HUES6 (cell line): ENCODE measurements around the gene ZNF444.
A peak's percentile ranks its signal among the peaks of the same experiment; 100 is the strongest.

Experiments
- H3K27ac ChIP-seq: 2 replicates; pipeline ENCODE4 v1.7.0; 2013; ENCODE audit warnings: low read depth, mild to moderate bottlenecking, low read length, inconsistent platforms
- H3K27me3 ChIP-seq: 2 replicates; pipeline ENCODE4 v1.6.1; 2013; ENCODE audit warnings: low read length; ENCODE audit not compliant: control insufficient read depth, insufficient read depth
- H3K36me3 ChIP-seq: 2 replicates; pipeline ENCODE4 v1.6.1; 2013; ENCODE audit warnings: low read length; ENCODE audit not compliant: control insufficient read depth, insufficient read depth
- H3K4me1 ChIP-seq: 2 replicates; pipeline ENCODE4 v1.6.1; 2013; ENCODE audit warnings: low read length; ENCODE audit not compliant: control insufficient read depth, insufficient read depth
- H3K4me3 ChIP-seq: 2 replicates; pipeline ENCODE4 v1.5.1; 2013; ENCODE audit warnings: low read depth, low read length
- H3K9ac ChIP-seq: one replicate; pipeline ENCODE4 v1.6.1; 2013; ENCODE audit warnings: mild to moderate bottlenecking, low read length
- H3K9me3 ChIP-seq: 2 replicates; pipeline ENCODE4 v1.6.1; 2013; ENCODE audit warnings: low read depth, low read length; ENCODE audit not compliant: control insufficient read depth, insufficient read depth

The ZNF444 gene

GRCh38 chr19:56108447-56109195 lies 32.5 kb upstream of the ZNF444 start:
- no peak overlapping the region for H3K9ac ChIP-seq

GRCh38 chr19:56109226-56109625 lies 31.9 kb upstream of the ZNF444 start:
- no peak overlapping the region for H3K9ac ChIP-seq
- peaks cover 69% of the 10 kb centered on the region for H3K4me1 ChIP-seq
- no peaks in the 10 kb centered on the region for H3K27me3 ChIP-seq

More at GRCh38 chr19:56108447-56109195, 32.5 kb upstream of the ZNF444 start:
- Histone ChIP-seq H3K27ac (no peak overlapping the region), H3K36me3 (no peaks in the 10 kb centered on the region; the same call in 1 of the 2 replicates), H3K4me3 (no peak overlapping the region; the same call in 1 of the 2 replicates), H3K9me3 (no peaks in the 10 kb centered on the region), H3K27me3 (no peaks in the 10 kb centered on the region), H3K4me1 (peaks cover 66% of the 10 kb centered on the region)

GRCh38 chr19:56110515-56111448 lies 30.3 kb upstream of the ZNF444 start:
- peak overlapping the region; percentile 13; the same call in 1 of the 2 replicates for H3K27ac ChIP-seq
- peaks cover 3% of the 10 kb centered on the region; the same call in 1 of the 2 replicates for H3K36me3 ChIP-seq
- peaks cover 77% of the 10 kb centered on the region for H3K4me1 ChIP-seq
- H3K4me3 ChIP-seq, result peak overlapping the region; percentile 10; the same call in 1 of the 2 replicates
- H3K9ac ChIP-seq, result no peak overlapping the region
- no peaks in the 10 kb centered on the region for H3K27me3 ChIP-seq
- no peaks in the 10 kb centered on the region for H3K9me3 ChIP-seq

More at GRCh38 chr19:56109226-56109625, 31.9 kb upstream of the ZNF444 start:
- Histone ChIP-seq H3K9me3 (no peaks in the 10 kb centered on the region), H3K4me3 (no peak overlapping the region; the same call in 1 of the 2 replicates), H3K36me3 (no peaks in the 10 kb centered on the region; the same call in 1 of the 2 replicates), H3K27ac (no peak overlapping the region)

- Histone ChIP-seq H3K4me3 (no peak overlapping the region), H3K9me3 (no peaks in the 10 kb centered on the region), H3K4me1 (peaks cover 71% of the 10 kb centered on the region), H3K9ac (no peak overlapping the region), H3K36me3 (0 out of 2 replicates have a peak, but pooled peaks cover 3% of the 10 kb centered on the region), H3K27me3 (no peaks in the 10 kb centered on the region), H3K27ac (0 out of 2 replicates have a peak overlapping the region, but pooled peaks have one; percentile 13)
These were observed 29.3 kb upstream of the ZNF444 start for GRCh38 chr19:56111601-56112312.

GRCh38 chr19:56112313-56112709 lies 28.8 kb upstream of the ZNF444 start:
- Histone ChIP-seq H3K36me3 (0 out of 2 replicates have a peak, but pooled peaks cover 3% of the 10 kb centered on the region), H3K27me3 (no peaks in the 10 kb centered on the region), H3K27ac (no peak overlapping the region), H3K4me3 (no peak overlapping the region), H3K9ac (no peak overlapping the region), H3K4me1 (peaks cover 65% of the 10 kb centered on the region), H3K9me3 (no peaks in the 10 kb centered on the region)

- Histone ChIP-seq H3K4me1 (peaks cover 64% of the 10 kb centered on the region), H3K9ac (no peak overlapping the region), H3K27ac (no peak overlapping the region)
These were observed 27.9 kb upstream of the ZNF444 start for GRCh38 chr19:56113074-56113632.

GRCh38 chr19:56114051-56114777 lies 26.9 kb upstream of the ZNF444 start:
- Histone ChIP-seq H3K9me3 (no peaks in the 10 kb centered on the region), H3K4me1 (peaks cover 58% of the 10 kb centered on the region), H3K27ac (no peak overlapping the region), H3K27me3 (no peaks in the 10 kb centered on the region), H3K4me3 (no peak overlapping the region), H3K36me3 (peaks cover 17% of the 10 kb centered on the region), H3K9ac (no peak overlapping the region)

More at GRCh38 chr19:56113074-56113632, 27.9 kb upstream of the ZNF444 start:
- Histone ChIP-seq H3K36me3 (peaks cover 11% of the 10 kb centered on the region), H3K4me3 (no peak overlapping the region), H3K9me3 (no peaks in the 10 kb centered on the region), H3K27me3 (no peaks in the 10 kb centered on the region)

- H3K27me3 ChIP-seq, result no peaks in the 10 kb centered on the region
- no peak overlapping the region for H3K4me3 ChIP-seq
- no peaks in the 10 kb centered on the region for H3K9me3 ChIP-seq
- no peak overlapping the region for H3K27ac ChIP-seq
- H3K4me1 ChIP-seq, result peaks cover 61% of the 10 kb centered on the region
- peaks cover 17% of the 10 kb centered on the region for H3K36me3 ChIP-seq
- H3K9ac ChIP-seq, result no peak overlapping the region
These were observed 26.3 kb upstream of the ZNF444 start for GRCh38 chr19:56114778-56115110.

GRCh38 chr19:56115490-56115889 lies 25.6 kb upstream of the ZNF444 start:
- Histone ChIP-seq H3K4me1 (peaks cover 61% of the 10 kb centered on the region), H3K27me3 (no peaks in the 10 kb centered on the region), H3K36me3 (peaks cover 17% of the 10 kb centered on the region), H3K9ac (no peak overlapping the region), H3K4me3 (no peak overlapping the region), H3K9me3 (no peaks in the 10 kb centered on the region), H3K27ac (no peak overlapping the region)

GRCh38 chr19:56116606-56117005 lies 24.5 kb upstream of the ZNF444 start:
- peaks cover 17% of the 10 kb centered on the region for H3K36me3 ChIP-seq
- no peak overlapping the region for H3K4me3 ChIP-seq
- H3K9ac ChIP-seq, result no peak overlapping the region
- H3K4me1 ChIP-seq, result peaks cover 51% of the 10 kb centered on the region
- H3K9me3 ChIP-seq, result no peaks in the 10 kb centered on the region
- H3K27ac ChIP-seq, result no peak overlapping the region
- no peaks in the 10 kb centered on the region for H3K27me3 ChIP-seq
